HUES64 (cell line): ENCODE data around the gene EPHB1.

ENCODE experiments used
- H3K27ac ChIP-seq: 2 replicates; pipeline ENCODE4 v1.7.0; 2013; ENCODE audit warnings: low read depth, low read length, inconsistent platforms
- H3K27me3 ChIP-seq: 2 replicates; pipeline ENCODE4 v1.6.1; 2013; ENCODE audit warnings: mild to moderate bottlenecking, low read length; ENCODE audit not compliant: insufficient read depth
- H3K36me3 ChIP-seq: 2 replicates; pipeline ENCODE4 v1.6.1; 2013; ENCODE audit warnings: mild to moderate bottlenecking, low read length; ENCODE audit not compliant: insufficient read depth
- H3K4me1 ChIP-seq: 2 replicates; pipeline ENCODE4 v1.6.1; 2013; ENCODE audit warnings: mild to moderate bottlenecking, low read length, moderate library complexity; ENCODE audit not compliant: insufficient read depth
- H3K4me3 ChIP-seq: 2 replicates; pipeline ENCODE4 v1.5.1; 2013; ENCODE audit warnings: mild to moderate bottlenecking, low read length, moderate library complexity
- H3K9ac ChIP-seq: 2 replicates; pipeline ENCODE4 v1.6.1; 2013; ENCODE audit warnings: mild to moderate bottlenecking, low read depth, low read length
- H3K9me3 ChIP-seq: 2 replicates; pipeline ENCODE4 v1.6.1; 2013; ENCODE audit warnings: low read depth, low read length; ENCODE audit not compliant: insufficient read depth
- WGBS: fragments of 150-250, 120-280 bp; methylation state at CpG from one replicate; pipeline ENCODE4 v1.1.7; 2013; ENCODE audit warnings: missing lambda C conversion rate; 5-methylcytosine and 5-hydroxymethylcytosine counted together

Gene EPHB1

DNA sequence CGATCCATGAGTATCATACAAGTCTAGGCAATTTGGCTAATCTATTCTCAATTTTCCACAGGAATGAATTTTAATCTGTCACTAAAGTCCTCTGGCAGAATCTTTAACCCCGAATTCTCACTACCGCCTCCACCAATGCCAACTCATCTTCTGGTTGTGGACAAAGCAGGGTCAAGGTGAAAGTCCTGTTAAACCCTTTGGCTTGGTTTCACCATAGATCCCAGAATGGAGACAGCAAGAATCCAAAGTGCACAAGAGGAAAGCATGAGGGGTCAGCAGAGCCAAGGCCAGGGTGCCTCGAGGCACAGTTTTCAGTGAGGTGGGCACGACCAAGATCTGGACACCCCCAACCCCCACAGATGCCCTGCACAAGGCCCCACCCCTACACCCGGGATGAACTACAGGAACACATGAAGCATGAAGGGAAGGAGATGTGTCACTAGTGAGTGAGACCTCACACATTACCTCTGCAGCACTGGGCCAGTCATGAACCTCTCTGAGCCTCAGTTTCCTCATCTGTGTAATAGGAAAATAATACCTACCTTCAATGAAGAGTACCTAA is 466.2 kb downstream of the EPHB1 start:
- H3K9ac ChIP-seq: no peak overlapping the region
- peaks cover 29% of the 10 kb centered on the region for H3K4me1 ChIP-seq
- no peak overlapping the region for H3K4me3 ChIP-seq
- H3K27me3 ChIP-seq: no peaks in the 10 kb centered on the region
- H3K36me3 ChIP-seq: no peaks in the 10 kb centered on the region
- no peak overlapping the region for H3K27ac ChIP-seq
- 94% methylated on average over 5 of the region's 6 CpGs for WGBS
- H3K9me3 ChIP-seq: no peaks in the 10 kb centered on the region

DNA sequence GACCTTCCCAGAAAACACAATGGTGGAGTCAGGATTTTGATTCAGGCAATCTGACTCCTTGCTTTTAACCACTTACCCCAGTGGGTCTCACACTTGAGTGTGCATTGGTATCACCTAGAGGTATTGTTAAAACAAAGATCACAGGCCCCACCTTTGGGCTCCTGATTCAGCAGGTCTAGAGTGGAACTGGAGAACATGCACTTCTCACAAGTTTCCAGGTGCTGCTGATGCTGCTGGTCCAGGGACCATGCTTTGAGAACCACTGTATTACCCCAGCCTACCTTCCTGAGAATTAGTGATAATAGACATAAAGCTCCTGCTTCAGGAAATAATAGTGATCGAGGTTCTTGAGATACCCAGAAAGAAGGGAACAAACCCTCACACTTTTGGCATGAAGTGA is 466.9 kb downstream of the EPHB1 start:
- Histone ChIP-seq H3K9me3 (no peaks in the 10 kb centered on the region), H3K36me3 (no peaks in the 10 kb centered on the region), H3K27ac (no peak overlapping the region), H3K9ac (no peak overlapping the region), H3K4me3 (no peak overlapping the region), H3K4me1 (peaks cover 29% of the 10 kb centered on the region), H3K27me3 (no peaks in the 10 kb centered on the region)
- WGBS: 100% methylated on average over 1 of the region's 1 CpG

DNA sequence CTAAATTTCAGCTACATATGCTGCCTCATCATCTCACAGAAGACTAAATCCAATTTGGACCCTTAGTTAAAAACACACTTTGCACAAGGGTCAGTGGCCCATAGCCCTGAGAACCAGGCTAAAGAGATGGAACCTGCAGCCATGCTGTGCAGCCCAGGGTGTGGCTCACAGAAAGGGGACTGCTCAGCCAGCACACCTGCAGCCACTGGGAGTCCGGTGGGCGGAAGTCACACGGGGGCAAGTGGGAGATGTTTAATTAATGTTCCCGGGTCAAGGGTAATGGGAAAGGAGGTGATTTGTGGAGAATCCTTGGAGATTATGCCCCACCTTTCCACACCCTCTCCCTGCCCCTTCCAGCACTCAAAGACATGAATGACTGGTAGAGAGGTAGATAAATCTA is 467.4 kb downstream of the EPHB1 start:
- Histone ChIP-seq H3K9ac (no peak overlapping the region), H3K36me3 (no peaks in the 10 kb centered on the region), H3K4me3 (no peak overlapping the region), H3K27ac (no peak overlapping the region), H3K27me3 (no peaks in the 10 kb centered on the region), H3K4me1 (peaks cover 29% of the 10 kb centered on the region), H3K9me3 (no peaks in the 10 kb centered on the region)
- WGBS: 98% methylated on average over 3 of the region's 4 CpGs

DNA sequence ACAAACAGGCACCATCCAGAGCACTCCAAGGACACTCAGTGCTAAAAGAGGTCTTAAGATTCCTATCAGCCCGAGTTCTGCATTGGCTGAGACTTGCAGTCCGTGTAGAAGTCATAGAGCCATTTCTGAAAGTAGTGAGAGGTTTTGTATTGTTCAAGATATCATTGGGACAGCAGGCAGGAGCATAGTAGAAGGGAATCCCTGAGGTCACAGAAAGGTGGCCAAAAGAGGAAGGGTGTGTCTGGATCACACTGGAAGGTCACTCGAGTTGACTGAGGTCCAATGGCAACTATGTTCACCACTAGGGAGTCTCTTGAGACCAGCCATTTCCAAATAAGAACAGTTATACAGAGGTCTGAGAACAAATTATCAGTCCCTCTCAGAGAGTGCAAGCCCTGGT is 468.3 kb downstream of the EPHB1 start:
- 88% methylated on average over 3 of the region's 3 CpGs for WGBS
- H3K36me3 ChIP-seq: no peaks in the 10 kb centered on the region
- no peak overlapping the region for H3K27ac ChIP-seq
- H3K4me1 ChIP-seq: peaks cover 25% of the 10 kb centered on the region
- H3K9me3 ChIP-seq: no peaks in the 10 kb centered on the region
- no peak overlapping the region for H3K4me3 ChIP-seq
- no peaks in the 10 kb centered on the region for H3K27me3 ChIP-seq
- no peak overlapping the region for H3K9ac ChIP-seq

DNA sequence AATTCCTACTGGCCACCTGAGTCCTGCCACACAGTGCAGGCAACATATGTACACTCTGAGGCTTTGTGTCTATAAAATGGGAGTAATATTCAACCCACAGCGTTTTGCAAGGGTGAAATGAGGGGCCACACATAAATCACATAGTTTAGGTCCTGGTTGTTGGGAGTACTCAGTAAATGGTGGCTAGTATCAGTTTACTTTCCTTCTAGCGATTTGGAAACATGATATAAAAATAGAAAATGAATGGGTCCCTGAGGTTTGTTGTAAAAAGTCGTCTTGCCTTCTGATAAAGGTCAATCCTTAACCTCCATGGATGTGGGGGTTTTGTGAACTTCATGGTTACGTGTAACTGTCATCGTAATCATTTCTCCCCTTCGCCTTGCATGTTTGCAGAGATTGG is 472.4 kb downstream of the EPHB1 start:
- WGBS: 95% methylated on average over 6 of the region's 6 CpGs
- Histone ChIP-seq H3K36me3 (no peaks in the 10 kb centered on the region), H3K4me1 (no peaks in the 10 kb centered on the region; the same call in none of the 2 replicates), H3K9me3 (no peaks in the 10 kb centered on the region), H3K27ac (no peak overlapping the region), H3K4me3 (no peak overlapping the region), H3K27me3 (no peaks in the 10 kb centered on the region), H3K9ac (no peak overlapping the region)

DNA sequence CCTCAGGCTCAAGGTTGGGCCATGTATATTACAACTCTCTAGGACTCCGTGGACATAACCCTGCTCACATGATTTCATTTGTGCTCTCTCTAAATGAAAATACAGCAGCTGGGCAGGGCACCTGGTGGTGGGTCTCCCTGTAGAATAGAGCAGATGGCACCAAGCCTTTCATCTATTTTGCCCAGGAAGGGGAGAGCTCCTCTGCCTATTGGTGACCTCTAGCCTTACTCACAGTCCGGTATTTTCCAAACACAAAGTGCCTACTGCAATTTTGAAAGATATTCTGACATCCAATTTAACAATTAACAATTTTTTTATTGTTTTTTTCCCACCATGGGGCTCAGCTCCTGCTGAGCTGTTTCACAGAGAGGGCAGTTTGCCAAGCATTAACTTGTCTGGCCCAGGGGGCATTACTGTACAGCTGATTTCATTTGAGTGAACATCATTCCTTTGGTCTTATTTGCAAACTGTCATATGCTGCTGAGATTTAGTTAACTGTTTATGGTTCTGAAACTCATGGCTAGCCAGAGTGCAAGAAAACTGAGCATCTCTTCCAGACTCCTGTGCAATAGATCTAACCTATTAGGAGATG is 474.0 kb downstream of the EPHB1 start:
- WGBS: 93% methylated on average over 2 of the region's 2 CpGs
- no peaks in the 10 kb centered on the region for H3K27me3 ChIP-seq
- H3K4me1 ChIP-seq: no peaks in the 10 kb centered on the region; the same call in none of the 2 replicates
- H3K9ac ChIP-seq: no peak overlapping the region
- no peaks in the 10 kb centered on the region for H3K36me3 ChIP-seq
- no peak overlapping the region for H3K27ac ChIP-seq
- H3K4me3 ChIP-seq: no peak overlapping the region
- no peaks in the 10 kb centered on the region for H3K9me3 ChIP-seq

DNA sequence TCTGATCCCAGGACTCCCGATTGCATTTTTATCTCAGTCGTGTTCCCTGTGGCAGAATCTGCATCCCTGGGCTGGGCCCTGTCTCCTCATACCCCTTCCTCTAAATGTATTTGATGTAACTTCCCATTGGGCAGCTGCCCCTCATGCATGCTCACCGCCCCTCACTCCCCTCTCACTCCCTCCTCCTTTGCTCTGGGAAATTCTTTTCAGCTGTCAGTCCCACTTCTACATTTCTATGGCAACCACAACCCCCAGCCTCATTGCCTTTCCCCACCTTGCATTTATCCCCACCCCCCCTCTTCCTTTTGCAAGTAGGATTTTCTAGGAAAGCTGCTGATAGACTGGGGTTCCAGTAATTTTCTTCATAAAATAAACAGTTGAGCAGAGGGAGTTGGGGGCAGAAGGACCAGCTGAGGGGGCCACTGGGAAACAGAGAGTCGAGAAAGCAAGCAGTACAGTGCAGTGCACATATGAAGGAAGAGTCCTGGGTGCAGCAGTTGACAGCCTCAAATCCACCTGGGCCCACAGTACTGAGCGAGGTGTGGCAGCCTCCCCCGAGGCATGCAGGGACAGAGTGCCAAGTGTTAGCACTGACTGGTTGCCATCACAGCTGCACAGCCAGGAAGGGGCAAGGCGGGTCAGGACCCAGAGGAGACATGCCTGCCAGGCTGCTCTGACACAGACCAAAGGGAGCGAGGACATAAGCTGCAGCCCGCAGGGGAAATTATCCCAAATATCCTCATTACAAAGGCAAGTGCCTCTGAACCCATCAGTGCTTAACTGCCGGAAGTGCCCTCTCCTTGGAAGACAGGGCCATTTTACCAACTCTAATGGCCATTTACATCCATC is 476.3 kb downstream of the EPHB1 start:
- Histone ChIP-seq H3K9me3 (peaks cover 7% of the 10 kb centered on the region; the same call in 1 of the 2 replicates), H3K27me3 (no peaks in the 10 kb centered on the region), H3K27ac (no peak overlapping the region), H3K9ac (no peak overlapping the region), H3K4me3 (no peak overlapping the region), H3K36me3 (no peaks in the 10 kb centered on the region), H3K4me1 (no peaks in the 10 kb centered on the region; the same call in 1 of the 2 replicates)
- WGBS: 77% methylated on average over 10 of the region's 10 CpGs

DNA sequence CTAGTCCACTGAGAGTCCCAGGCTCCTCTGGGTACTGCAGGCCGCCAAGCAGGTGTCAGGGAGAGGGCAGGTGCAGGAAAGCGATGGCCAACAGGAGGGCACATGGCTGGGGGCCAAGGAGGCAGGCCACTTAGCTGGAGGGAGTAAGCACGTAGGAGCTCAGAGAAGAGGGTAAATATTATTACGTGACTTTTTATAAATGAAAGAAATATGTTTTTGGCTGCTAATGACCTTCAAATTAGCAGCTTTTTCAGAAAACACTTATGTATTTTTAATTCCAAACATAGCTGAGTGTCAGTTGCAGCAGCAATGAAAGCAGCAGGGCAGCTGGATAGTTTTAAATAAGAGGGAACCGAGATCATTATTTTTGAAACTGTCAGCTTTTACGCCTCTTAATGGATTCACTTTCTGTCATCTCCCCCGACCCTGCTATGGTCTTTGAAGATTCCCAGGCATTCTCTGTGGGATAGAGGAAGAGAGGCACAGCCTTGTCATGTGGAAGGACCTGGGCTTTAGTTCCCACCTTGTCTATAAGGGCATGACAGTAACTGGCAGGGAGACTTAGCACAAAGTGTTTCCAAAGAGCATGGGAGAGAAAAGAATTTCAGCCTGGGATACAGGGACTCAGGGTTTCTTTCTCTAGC is 477.1 kb downstream of the EPHB1 start:
- Histone ChIP-seq H3K27ac (no peak overlapping the region), H3K9me3 (peaks cover 8% of the 10 kb centered on the region; the same call in 1 of the 2 replicates), H3K4me1 (no peaks in the 10 kb centered on the region; the same call in 1 of the 2 replicates), H3K9ac (no peak overlapping the region), H3K4me3 (no peak overlapping the region), H3K27me3 (no peaks in the 10 kb centered on the region), H3K36me3 (no peaks in the 10 kb centered on the region)
- WGBS: 65% methylated on average over 7 of the region's 7 CpGs

DNA sequence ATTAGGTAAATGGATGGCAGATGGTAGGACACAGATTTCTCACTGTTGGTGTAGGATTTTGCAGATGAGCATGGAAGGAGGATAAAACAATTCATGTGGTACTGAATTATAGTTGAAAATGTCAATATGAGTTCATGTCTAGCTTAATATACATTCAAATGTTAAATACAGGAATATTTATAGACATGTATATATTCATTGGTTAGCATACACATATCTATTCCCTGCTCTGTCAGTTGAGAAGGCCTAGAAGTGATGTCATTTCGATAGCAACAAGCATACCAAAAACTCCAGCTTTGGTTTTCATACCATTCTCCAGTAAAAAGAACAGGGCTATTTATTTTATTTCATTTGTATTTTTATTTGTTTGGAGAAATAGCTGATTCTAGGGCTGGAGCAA is 497.1 kb downstream of the EPHB1 start:
- 100% methylated on average over 1 of the region's 1 CpG for WGBS
- no peak overlapping the region for H3K9ac ChIP-seq
- no peak overlapping the region for H3K27ac ChIP-seq

DNA sequence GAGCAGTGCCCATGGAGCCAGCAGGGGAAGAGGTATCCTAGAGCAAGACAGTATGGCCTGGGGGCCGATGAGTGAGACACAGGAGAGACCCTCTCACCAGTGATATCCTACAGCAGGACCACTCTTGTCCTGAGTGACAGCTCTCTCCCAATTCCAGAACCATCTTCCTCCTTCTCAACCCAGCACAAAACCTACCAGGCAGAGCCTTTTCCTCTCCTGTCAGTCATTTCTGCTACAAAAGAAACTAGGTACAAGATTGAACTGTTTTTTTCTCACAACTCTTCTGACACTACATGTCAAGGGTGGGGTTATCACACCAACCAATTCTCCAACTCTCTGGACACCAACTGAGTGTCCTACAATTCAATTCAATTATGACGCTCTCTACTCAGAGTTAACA is 506.6 kb downstream of the EPHB1 start:
- Histone ChIP-seq H3K4me3 (no peak overlapping the region), H3K9ac (no peak overlapping the region), H3K4me1 (no peaks in the 10 kb centered on the region), H3K27ac (no peak overlapping the region), H3K27me3 (no peaks in the 10 kb centered on the region), H3K36me3 (no peaks in the 10 kb centered on the region), H3K9me3 (peaks cover 12% of the 10 kb centered on the region; the same call in 1 of the 2 replicates)
- 71% methylated on average over 2 of the region's 2 CpGs for whole genome bisulfite sequencing

More for the DNA sequence above, 497.1 kb downstream of the EPHB1 start:
- Histone ChIP-seq H3K4me3 (no peak overlapping the region), H3K27me3 (no peaks in the 10 kb centered on the region), H3K4me1 (no peaks in the 10 kb centered on the region), H3K36me3 (no peaks in the 10 kb centered on the region), H3K9me3 (peaks cover 8% of the 10 kb centered on the region)

DNA sequence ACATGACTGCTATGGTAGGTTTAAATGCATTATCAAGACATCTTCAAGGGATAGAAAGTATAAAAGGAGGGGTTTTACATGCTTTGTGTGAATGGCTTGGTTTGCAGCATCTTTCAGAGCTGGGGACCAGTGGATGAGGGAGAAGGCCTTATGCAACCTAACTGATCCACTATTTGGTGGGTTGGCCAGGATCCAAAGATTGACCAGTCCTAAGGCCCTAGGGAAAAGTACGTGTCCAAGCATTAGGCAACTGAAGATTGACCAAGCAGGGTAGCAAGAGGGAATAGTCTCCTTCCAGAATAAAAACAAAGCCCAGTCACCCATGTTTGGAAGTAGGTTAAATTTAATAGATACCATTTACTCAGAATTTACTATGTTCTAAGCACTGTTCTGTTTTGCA is 509.3 kb downstream of the EPHB1 start:
- H3K27me3 ChIP-seq: no peaks in the 10 kb centered on the region

More for the DNA sequence above, 509.3 kb downstream of the EPHB1 start:
- H3K27ac ChIP-seq: no peak overlapping the region
- H3K4me1 ChIP-seq: no peaks in the 10 kb centered on the region
- no peak overlapping the region for H3K9ac ChIP-seq
- no peak overlapping the region for H3K4me3 ChIP-seq
- H3K9me3 ChIP-seq: peaks cover 12% of the 10 kb centered on the region; the same call in 1 of the 2 replicates
- WGBS: 95% methylated on average over 1 of the region's 1 CpG
- H3K36me3 ChIP-seq: no peaks in the 10 kb centered on the region
